Esophagus muscularis mucosa (tissue), 4 donors: ENCODE data around the gene PIK3R4. TPM values are rescaled to one million over a fixed set of nuclear protein-coding genes. Genes with fewer than 3 reads are reported as not detected.

Source experiments
- DNase-seq: peaks from one replicate; pipeline ENCODE4 v3.0.0-alpha.2; 2017; ENCODE audit errors: extremely low spot score
- H3K27ac ChIP-seq, 4 donors: fragments of 200-600 bp; sonication (generic); replicated peaks in 1 of 4; 1 replicate in 3 of 4; 2 replicates in 1 of 4; pipeline ENCODE4 v1.5.1; 2016 to 2019; ENCODE audit warnings: mild to moderate bottlenecking in 1 of 4
- H3K27me3 ChIP-seq, 4 donors: fragments of 200-600 bp; sonication (generic); one replicate each; pipeline versions ENCODE4 v1.5.1 to v1.6.0; 2016 to 2019
- H3K36me3 ChIP-seq, 4 donors: fragments of 200-600 bp; sonication (generic); one replicate each; pipeline ENCODE4 v1.5.1; 2016 to 2019
- H3K4me1 ChIP-seq, 4 donors: fragments of 200-600 bp; sonication (generic); one replicate each; pipeline ENCODE4 v1.5.1; 2016 to 2019
- H3K4me3 ChIP-seq, 4 donors: fragments of 200-600 bp; sonication (generic); 1 replicate in 2 of 4; 2 replicates in 2 of 4; pipeline ENCODE4 v1.5.1; 2016 to 2019; ENCODE audit warnings: mild to moderate bottlenecking in 4 of 4, moderate library complexity in 1 of 4
- H3K9me3 ChIP-seq, 4 donors: fragments of 200-600 bp; sonication (generic); 1 replicate in 3 of 4; 2 replicates in 1 of 4; pipeline ENCODE4 v1.5.1; 2016 to 2019
- EP300 ChIP-seq: sonication (generic); formaldehyde crosslinking; IDR thresholded peaks from one replicate; pipeline ENCODE4 v1.6.1; 2017; ENCODE audit warnings: antibody characterized with exemption
- POLR2A ChIP-seq: fragments of 450-650 bp; IDR thresholded peaks from one replicate; pipeline ENCODE4 v1.6.1; 2017; ENCODE audit warnings: antibody characterized with exemption, moderate library complexity, mild to moderate bottlenecking, low read depth
- POLR2AphosphoS5 ChIP-seq, 2 donors: sonication (generic); formaldehyde crosslinking; IDR thresholded peaks; one replicate each; pipeline ENCODE4 v1.6.1; 2017; ENCODE audit warnings: antibody characterized with exemption in 2 of 2
- WGBS: methylation state at CpG from one replicate; pipeline ENCODE4 v1.1.5; 2018; 5-methylcytosine and 5-hydroxymethylcytosine counted together
- intact Hi-C: fragments of 100-400 bp; cut with DNase I; formaldehyde crosslinking; loops from one replicate; pipeline ENCODE4 v1.15.1; 2023
- total RNA-seq, 4 donors: library from RNA; depleted of rRNA; stranded (reverse); fragments of >200 nt; gene quantifications; one replicate each; pipeline versions ENCODE4 v1.1.0 to v1.2.1, GENCODE V29; 2016
- TF ChIP-seq, protein P1 (sequence below), 3 experiments: fragments of 200-600 bp in 2 of 3; fragments of 450-650 bp in 1 of 3; sonication (generic) in 2 of 3; IDR thresholded peaks; one replicate each; pipeline ENCODE4 v1.5.1; 2017 to 2019; ENCODE audit warnings: antibody characterized with exemption in 3 of 3, mild to moderate bottlenecking in 2 of 3, moderate library complexity in 1 of 3

The PIK3R4 gene
- total RNA-seq, 4 donors from 2014 or later: 30.6 to 40.0 (median 38.0) TPM

DNA sequence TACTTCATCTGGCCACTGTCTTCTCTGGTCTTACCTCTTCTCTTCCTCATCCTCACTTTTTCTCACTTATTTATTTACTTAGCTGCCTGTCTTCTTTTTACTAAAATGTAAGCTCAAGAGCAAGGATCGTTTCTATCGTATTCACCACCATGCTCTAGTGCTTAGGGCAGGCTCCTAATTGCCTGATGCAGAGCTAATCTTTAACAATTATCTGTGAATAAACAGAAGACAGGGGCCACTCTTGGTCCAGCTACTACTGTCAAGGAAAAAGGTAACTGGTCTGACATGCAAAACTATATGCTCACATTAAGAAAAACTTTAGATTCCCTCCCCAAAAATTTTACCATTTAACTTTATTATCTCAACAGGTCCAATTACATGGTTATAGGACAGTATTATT lies 17.5 kb downstream of the PIK3R4 start:
- no peak overlapping the region for H3K4me3 ChIP-seq
- H3K27me3 ChIP-seq: no peaks in the 10 kb centered on the region
- intact Hi-C loops: no loop called here
- WGBS: 62% methylated on average over 2 of the region's 2 CpGs
- no peak for TF ChIP-seq EP300
- TF ChIP-seq POLR2AphosphoS5 (IDR thresholded peaks at IDR 0.05): no peak
- TF ChIP-seq POLR2A: no peak
- TF ChIP-seq, protein P1, sequence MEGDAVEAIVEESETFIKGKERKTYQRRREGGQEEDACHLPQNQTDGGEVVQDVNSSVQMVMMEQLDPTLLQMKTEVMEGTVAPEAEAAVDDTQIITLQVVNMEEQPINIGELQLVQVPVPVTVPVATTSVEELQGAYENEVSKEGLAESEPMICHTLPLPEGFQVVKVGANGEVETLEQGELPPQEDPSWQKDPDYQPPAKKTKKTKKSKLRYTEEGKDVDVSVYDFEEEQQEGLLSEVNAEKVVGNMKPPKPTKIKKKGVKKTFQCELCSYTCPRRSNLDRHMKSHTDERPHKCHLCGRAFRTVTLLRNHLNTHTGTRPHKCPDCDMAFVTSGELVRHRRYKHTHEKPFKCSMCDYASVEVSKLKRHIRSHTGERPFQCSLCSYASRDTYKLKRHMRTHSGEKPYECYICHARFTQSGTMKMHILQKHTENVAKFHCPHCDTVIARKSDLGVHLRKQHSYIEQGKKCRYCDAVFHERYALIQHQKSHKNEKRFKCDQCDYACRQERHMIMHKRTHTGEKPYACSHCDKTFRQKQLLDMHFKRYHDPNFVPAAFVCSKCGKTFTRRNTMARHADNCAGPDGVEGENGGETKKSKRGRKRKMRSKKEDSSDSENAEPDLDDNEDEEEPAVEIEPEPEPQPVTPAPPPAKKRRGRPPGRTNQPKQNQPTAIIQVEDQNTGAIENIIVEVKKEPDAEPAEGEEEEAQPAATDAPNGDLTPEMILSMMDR (IDR thresholded peaks at IDR 0.05): no peak
- peak overlapping the region; percentile 7 to 83 (median 77) for H3K27ac ChIP-seq
- peaks cover 3 to 25% (median 13%) of the 10 kb centered on the region in 4 donors for H3K4me1 ChIP-seq
- H3K9me3 ChIP-seq: no peaks in the 10 kb centered on the region
- H3K36me3 ChIP-seq: peaks cover 0 to 22% (median 13%) of the 10 kb centered on the region in 4 donors
- DNase-seq: no peak

DNA sequence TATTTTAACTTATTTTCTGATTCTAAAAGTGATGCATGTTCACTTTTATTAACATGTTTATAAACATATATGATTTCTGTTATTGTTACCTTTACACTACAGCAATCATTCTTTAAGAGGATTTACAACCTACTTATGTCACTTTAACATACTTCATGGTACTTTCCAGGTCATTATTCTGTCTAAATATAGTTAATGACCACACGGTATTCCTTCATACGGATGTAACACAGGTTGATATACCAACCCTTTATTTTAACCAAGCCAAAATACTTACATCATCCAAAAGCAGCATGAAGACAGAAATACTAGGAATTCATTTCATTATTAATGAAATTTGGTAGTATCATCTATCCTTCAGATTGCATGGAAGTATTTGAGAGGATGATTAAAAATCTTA lies 18.6 kb downstream of the PIK3R4 start:
- Histone ChIP-seq H3K27me3 (no peaks in the 10 kb centered on the region), H3K4me1 (peaks cover 3 to 25% (median 13%) of the 10 kb centered on the region in 4 donors), H3K27ac (peak overlapping the region; percentile 73 to 83 (median 77)), H3K4me3 (no peak overlapping the region), H3K36me3 (peaks cover 0 to 15% (median 3%) of the 10 kb centered on the region in 4 donors), H3K9me3 (no peaks in the 10 kb centered on the region)
- no peak for DNase-seq
- TF ChIP-seq, protein P1 (IDR thresholded peaks at IDR 0.05): no peak
- TF ChIP-seq EP300 (no peak), POLR2A (no peak), POLR2AphosphoS5 (IDR thresholded peaks at IDR 0.05) (no peak)
- intact Hi-C loops: no loop called here
- WGBS: 35% methylated on average over 2 of the region's 2 CpGs

DNA sequence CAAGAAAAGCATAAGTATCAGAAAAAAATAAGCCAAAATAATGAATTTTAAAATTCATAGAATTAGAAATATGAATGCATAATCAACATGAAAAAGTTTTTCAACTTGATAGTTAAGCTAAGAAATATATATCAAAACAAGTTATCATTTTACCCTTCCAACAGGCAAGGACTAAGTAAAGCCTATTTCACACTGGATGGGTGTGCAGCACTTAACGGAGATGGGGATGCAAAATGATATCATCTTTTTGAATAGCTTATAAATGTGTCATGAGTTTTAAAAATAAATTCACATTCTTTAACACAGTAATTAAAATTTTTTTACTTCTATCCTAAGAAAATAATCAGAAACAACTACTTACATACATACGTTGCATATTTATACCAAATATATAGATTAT lies 20.9 kb downstream of the PIK3R4 start:
- H3K27ac ChIP-seq: no peak overlapping the region
- peaks cover 0 to 20% (median 5%) of the 10 kb centered on the region in 4 donors for H3K36me3 ChIP-seq
- 64% methylated on average over 2 of the region's 2 CpGs for WGBS
- no peak overlapping the region for H3K4me3 ChIP-seq
- TF ChIP-seq POLR2AphosphoS5 (IDR thresholded peaks at IDR 0.05) (no peak), EP300 (no peak), POLR2A (no peak)
- TF ChIP-seq, protein P1 (IDR thresholded peaks at IDR 0.05): no peak
- H3K27me3 ChIP-seq: no peaks in the 10 kb centered on the region
- intact Hi-C loops: no loop called here
- H3K9me3 ChIP-seq: no peaks in the 10 kb centered on the region
- H3K4me1 ChIP-seq: peaks cover 3 to 25% (median 13%) of the 10 kb centered on the region in 4 donors
- DNase-seq: no peak

GRCh38 chr3:130715616-130716015 lies 31.0 kb downstream of the PIK3R4 start:
- Histone ChIP-seq H3K4me3 (no peak overlapping the region), H3K4me1 (no peaks in the 10 kb centered on the region), H3K36me3 (peaks cover 21 to 81% (median 26%) of the 10 kb centered on the region in 4 donors), H3K27me3 (no peaks in the 10 kb centered on the region), H3K9me3 (no peaks in the 10 kb centered on the region), H3K27ac (no peak overlapping the region)
- DNase-seq: no peak
- 95% methylated on average over 1 of the region's 1 CpG for WGBS
- no peak for TF ChIP-seq EP300
- TF ChIP-seq, protein P1 (IDR thresholded peaks at IDR 0.05): no peak
- no peak for TF ChIP-seq POLR2A
- TF ChIP-seq POLR2AphosphoS5 (IDR thresholded peaks at IDR 0.05): no peak
- intact Hi-C loops: no loop called here

DNA sequence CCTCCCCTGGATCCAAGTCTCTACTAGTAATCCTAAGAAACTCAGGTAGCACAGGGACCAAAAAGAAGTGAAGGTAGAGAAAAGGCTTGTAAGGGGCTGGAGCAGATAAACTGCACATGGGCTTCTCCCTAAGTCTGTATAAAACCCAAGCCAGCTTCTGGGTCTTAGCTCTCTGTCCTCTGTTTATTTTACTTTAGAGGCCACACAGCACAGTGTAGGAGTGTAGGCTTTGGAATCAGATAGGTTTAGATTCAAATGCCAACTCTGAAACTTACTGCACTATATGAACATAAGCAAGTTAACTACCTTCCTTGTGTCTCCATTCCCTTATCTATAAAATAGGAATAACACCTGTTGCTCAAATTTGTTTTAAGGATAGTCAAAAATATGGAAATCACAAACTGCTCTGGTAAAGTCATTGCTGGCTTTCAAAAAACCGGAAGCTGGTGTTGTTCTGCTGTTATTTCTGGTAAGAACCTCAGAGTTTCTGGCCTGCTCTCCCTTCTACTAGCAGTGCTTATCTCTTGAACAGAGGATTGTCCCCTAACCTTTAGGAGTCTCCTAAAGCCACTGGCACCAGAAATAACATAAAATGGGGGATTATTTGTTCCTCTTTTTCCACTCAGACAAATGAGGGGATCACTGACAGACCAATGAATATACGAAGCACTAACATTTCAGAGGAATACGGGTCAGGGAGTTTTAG lies 33.8 kb downstream of the PIK3R4 start:
- H3K4me3 ChIP-seq: no peak overlapping the region
- TF ChIP-seq EP300 (no peak), POLR2AphosphoS5 (IDR thresholded peaks at IDR 0.05) (no peak), POLR2A (no peak)
- TF ChIP-seq, protein P1 (IDR thresholded peaks at IDR 0.05): no peak
- no peak overlapping the region for H3K27ac ChIP-seq
- WGBS: 80% methylated on average over 3 of the region's 3 CpGs
- intact Hi-C loops: no loop called here
- H3K4me1 ChIP-seq: no peaks in the 10 kb centered on the region
- no peaks in the 10 kb centered on the region for H3K9me3 ChIP-seq
- DNase-seq: no peak
- peaks cover 16 to 64% (median 29%) of the 10 kb centered on the region in 4 donors for H3K36me3 ChIP-seq
- H3K27me3 ChIP-seq: no peaks in the 10 kb centered on the region
